HepG2 (cell line): Measurements from ENCODE around the gene DGCR8. TPM values are rescaled to one million over a fixed set of nuclear protein-coding genes. Genes with fewer than 3 reads are reported as not detected.
A peak's percentile ranks its signal among the peaks of the same experiment; 100 is the strongest.

Experiments used
- ATAC-seq: fragments of 200-7000 bp; cut with Tn5 transposase; 3 replicates; pipeline ENCODE4 v1.9.1; 2020; ENCODE audit warnings: mild to moderate bottlenecking, moderate library complexity
- BruUV-seq: library from RNA; stranded (reverse); fragments of 400-500 nt; replicated peaks from 2 replicates; lab custom pipeline; 2021; lab: Mats Ljungman, UMichigan
- CTCF ChIA-PET: fragments of 300-600 bp; formaldehyde crosslinking; extraction: SDS; loops from one replicate; lab custom pipeline; 2021; ENCODE audit warnings: low total read pairs, inconsistent platforms, low intra/inter-chr PET ratio; lab: Yijun Ruan, JAX
- POLR2A ChIA-PET: fragments of 350-600 bp; sonication (Branson Sonifier 250); formaldehyde crosslinking; loops from one replicate; lab custom pipeline; 2020; ENCODE audit warnings: antibody characterized with exemption, inconsistent platforms; lab: Yijun Ruan, JAX
- DNase-seq: peaks from one replicate; pipeline ENCODE4 v3.0.0-alpha.2; 2015; ENCODE audit warnings: low spot score
- FAIRE-seq: peaks from 3 replicates; lab custom pipeline; 2011; peaks lifted over from hg19 to GRCh38; lab: Jason Lieb, UNC
- H2AFZ ChIP-seq: one replicate; pipeline ENCODE4 v1.6.1; 2011; ENCODE audit warnings: low read length, inconsistent platforms
- H3K27ac ChIP-seq: fragments of 300-600 bp; 3 replicates; pipeline ENCODE4 v1.8.0; 2011; ENCODE audit warnings: mixed run types, mild to moderate bottlenecking, mixed read lengths, low read length, inconsistent platforms; ENCODE audit not compliant: insufficient read depth; ENCODE audit errors: extremely low read length
- H3K27me3 ChIP-seq, 2 experiments: fragments of 200-600 bp in 1 of 2; 2 replicates in 1 of 2; 3 replicates in 1 of 2; pipeline versions ENCODE4 v1.6.0 to v1.8.0; 2011; ENCODE audit warnings: low read length in 2 of 2, mild to moderate bottlenecking in 2 of 2, moderate library complexity in 2 of 2, inconsistent platforms in 1 of 2; ENCODE audit not compliant: insufficient read depth in 2 of 2, control insufficient read depth in 1 of 2
- H3K36me3 ChIP-seq, 2 experiments: fragments of 200-600 bp in 1 of 2; replicated peaks in 1 of 2; 2 replicates in 1 of 2; 3 replicates in 1 of 2; pipeline versions ENCODE4 v1.5.1 to v1.8.0; 2011; ENCODE audit warnings: low read length in 2 of 2, inconsistent platforms in 1 of 2; ENCODE audit not compliant: insufficient read depth in 2 of 2, control insufficient read depth in 1 of 2
- H3K4me1 ChIP-seq: 2 replicates; pipeline ENCODE4 v1.5.1; 2012; ENCODE audit warnings: low read length, inconsistent platforms; ENCODE audit not compliant: insufficient read depth
- H3K4me2 ChIP-seq: 2 replicates; pipeline ENCODE4 v1.6.0; 2011; ENCODE audit warnings: low read depth, low read length, inconsistent platforms
- H3K4me3 ChIP-seq, 3 experiments: fragments of 200-600 bp in 1 of 3; sonication (generic), shearing (Covaris generic) in 1 of 3; replicated peaks in 1 of 3; 2 replicates each; pipeline ENCODE4 v1.5.1; 2011 to 2016; ENCODE audit warnings: low read length in 3 of 3, inconsistent platforms in 2 of 3, low read depth in 2 of 3, mild to moderate bottlenecking in 2 of 3, control low read depth in 1 of 3, mixed read lengths in 1 of 3; ENCODE audit not compliant: insufficient read depth in 1 of 3
- H3K79me2 ChIP-seq: one replicate; pipeline ENCODE4 v1.6.1; 2011; ENCODE audit warnings: low read length, inconsistent platforms; ENCODE audit not compliant: insufficient read depth
- H3K9ac ChIP-seq: 2 replicates; pipeline ENCODE4 v1.6.0; 2011; ENCODE audit warnings: mild to moderate bottlenecking, low read depth, low read length, inconsistent platforms; ENCODE audit not compliant: insufficient read depth
- H3K9me3 ChIP-seq: 2 replicates; pipeline ENCODE4 v1.5.1; 2012; ENCODE audit warnings: mild to moderate bottlenecking, low read length
- H4K20me1 ChIP-seq: 2 replicates; pipeline ENCODE4 v1.6.0; 2011; ENCODE audit warnings: inconsistent platforms, mild to moderate bottlenecking, low read length, moderate library complexity; ENCODE audit not compliant: insufficient read depth
- ARNT2 ChIP-seq: sonication (generic); formaldehyde crosslinking; IDR thresholded peaks from 2 replicates; pipeline ENCODE4 v1.8.0; 2022; ENCODE audit warnings: mild to moderate bottlenecking, low read depth, missing genetic modification reagents, moderate library complexity
- MYC ChIP-seq: sonication (generic); formaldehyde crosslinking; IDR thresholded peaks from 2 replicates; pipeline ENCODE4 v1.9.0; 2021; ENCODE audit warnings: missing genetic modification reagents, borderline replicate concordance
- WGBS: methylation state at CpG from one replicate; pipeline ENCODE4 v1.1.6; 2017; ENCODE audit warnings: low lambda C conversion rate; 5-methylcytosine and 5-hydroxymethylcytosine counted together
- in situ Hi-C: cut with HindIII; loops from 2 replicates; pipeline ENCODE4 v1.10.0; 2017; ENCODE audit warnings: low pct_unique_long_range_greater_than_20kb; ENCODE audit not compliant: extremely low pct_ligation_motif_present
- intact Hi-C: fragments of 100-400 bp; cut with micrococcal nuclease; formaldehyde crosslinking; loops from one replicate; pipeline ENCODE4 v1.10.0; 2022; ENCODE audit not compliant: unreplicated experiment
- polyA plus RNA-seq, 8 experiments: library from polyadenylated mRNA; depleted of rRNA in 3 of 8; stranded (reverse) in 7 of 8; unstranded in 1 of 8; fragments of >200 nt; fragmentation: Illumina TruSeq in 4 of 8; extraction: Trizol in 4 of 8; gene quantifications; 2 replicates each; pipeline versions ENCODE4 v1.2.1 to v1.2.3, GENCODE V29; 2011 to 2016; ENCODE audit warnings: low read depth in 4 of 8, missing spikeins in 1 of 8, mixed read lengths in 1 of 8; ENCODE audit not compliant: insufficient read depth in 1 of 8
- total RNA-seq, 5 experiments: library from RNA; depleted of rRNA; stranded (reverse); fragments of >200 nt; fragmentation: Illumina TruSeq; extraction: Trizol; gene quantifications; 2 replicates each; pipeline ENCODE4 v1.2.3, GENCODE V29; 2016; ENCODE audit warnings: low read depth in 1 of 5
- TF ChIP-seq, protein P1 (sequence below): sonication (generic); formaldehyde crosslinking; IDR thresholded peaks from 2 replicates; pipeline ENCODE4 v1.4.0; 2020; ENCODE audit warnings: missing genetic modification reagents, mild to moderate bottlenecking, borderline replicate concordance
- TF ChIP-seq, protein P2 (sequence below): sonication (generic); formaldehyde crosslinking; IDR thresholded peaks from 2 replicates; pipeline ENCODE4 v1.4.0; 2020; ENCODE audit warnings: missing genetic modification reagents
- TF ChIP-seq, protein P3 (sequence below): sonication (generic); formaldehyde crosslinking; IDR thresholded peaks from one replicate; pipeline ENCODE4 v1.5.1; 2020; ENCODE audit warnings: mild to moderate bottlenecking, missing genetic modification reagents; ENCODE audit errors: not compliant biosample characterization

The DGCR8 gene
- total and polyA plus RNA-seq, 2 of the 13 experiments (the other 11 are each of a cell fraction or from before 2014, with no cell fraction given), result 10.2 to 23.2 TPM

DNA sequence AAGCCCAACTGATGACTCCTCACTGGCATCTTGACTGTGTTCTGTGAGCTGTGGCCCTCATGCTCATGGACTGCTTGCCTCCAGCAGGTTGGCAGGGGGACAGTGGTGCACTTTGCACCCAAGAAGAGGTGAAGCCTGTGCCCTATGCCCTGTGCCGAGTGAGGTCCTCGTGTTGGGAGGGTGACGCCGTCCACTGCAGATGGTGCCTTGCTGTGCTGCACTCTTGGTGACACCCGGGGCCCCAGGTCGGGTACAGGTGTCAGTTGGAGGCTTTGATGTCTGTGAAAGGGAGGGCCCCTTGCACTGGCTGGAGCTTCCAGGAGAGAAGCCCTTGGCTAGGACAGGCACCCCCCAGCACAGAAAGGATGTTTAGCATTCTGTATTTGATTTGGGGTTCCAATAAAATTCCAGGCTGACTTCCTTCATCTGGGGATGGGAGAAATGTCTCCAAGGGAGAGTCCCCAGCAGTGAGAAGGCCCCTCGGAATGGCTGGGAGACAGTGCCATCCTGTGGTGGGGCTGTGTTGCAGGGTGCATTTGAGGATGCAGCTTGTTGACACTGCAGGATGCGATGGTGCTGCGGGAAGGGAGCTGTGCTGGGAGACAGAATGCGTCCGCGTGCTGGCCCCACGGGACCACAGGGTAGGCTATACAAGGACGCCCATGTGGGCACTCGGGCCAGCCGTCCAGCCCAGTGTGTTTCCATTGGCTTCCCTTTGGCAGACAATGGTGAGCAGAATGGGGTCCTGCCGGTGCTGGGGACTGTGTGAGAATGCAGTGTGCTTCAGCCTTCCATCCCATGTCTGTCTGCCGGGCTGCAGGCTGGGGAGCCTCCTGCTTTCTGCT, 49.1 kb downstream of the DGCR8 start:
- ChIA-PET POLR2A (interaction anchor here (1.3 to 2.1 kb wide), 3 partner anchors 9 to 15 kb away, joined by 3 to 15 read pairs (median 5); partner anchors contain the start of gene TRMT2A), CTCF (interaction anchor here (0.8 kb wide), 1 partner anchor 159 kb away, joined by 4 read pairs; no protein-coding TSS in a partner anchor)
- intact Hi-C loops (loop anchor here (1.0 kb wide), 1 partner anchor 12 kb away; the partner anchor contains the start of gene TRMT2A), in situ Hi-C loops (no loop called here)
- Histone ChIP-seq H3K36me3 (peaks cover 12 to 35% of the 10 kb centered on the region in 2 experiments), H3K79me2 (peaks cover 7% of the 10 kb centered on the region), H3K9me3 (no peaks in the 10 kb centered on the region), H3K27ac (peak overlapping the region; percentile 61), H4K20me1 (peaks cover 5% of the 10 kb centered on the region; the same call in 1 of the 2 replicates), H3K4me1 (peaks cover 45% of the 10 kb centered on the region), H3K4me3 (peak overlapping the region in 1 of 3 experiments; percentile 51; a peak in 1 of 6 replicates), H3K27me3 (no peaks in the 10 kb centered on the region), H2AFZ (no peak overlapping the region), H3K4me2 (peak overlapping the region; percentile 88), H3K9ac (peak overlapping the region; percentile 28; the same call in 1 of the 2 replicates)
- BruUV-seq, result no TSS peak
- ATAC-seq, result peak; percentile 56
- WGBS, result 0% methylated on average over 3 of the region's 18 CpGs
- peak; percentile 18 for FAIRE-seq
- peak; percentile 49 for DNase-seq
- TF ChIP-seq MYC (CRISPR knock-in tag) (peak; percentile 50; the same call in 1 of the 2 replicates), ARNT2 (CRISPR knock-in tag) (no peak)
- TF ChIP-seq, protein P1, sequence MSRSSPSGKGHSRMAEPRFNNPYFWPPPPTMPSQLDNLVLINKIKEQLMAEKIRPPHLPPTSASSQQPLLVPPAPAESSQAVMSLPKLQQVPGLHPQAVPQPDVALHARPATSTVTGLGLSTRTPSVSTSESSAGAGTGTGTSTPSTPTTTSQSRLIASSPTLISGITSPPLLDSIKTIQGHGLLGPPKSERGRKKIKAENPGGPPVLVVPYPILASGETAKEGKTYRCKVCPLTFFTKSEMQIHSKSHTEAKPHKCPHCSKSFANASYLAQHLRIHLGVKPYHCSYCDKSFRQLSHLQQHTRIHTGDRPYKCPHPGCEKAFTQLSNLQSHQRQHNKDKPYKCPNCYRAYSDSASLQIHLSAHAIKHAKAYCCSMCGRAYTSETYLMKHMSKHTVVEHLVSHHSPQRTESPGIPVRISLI, result 0 out of 2 replicates have a peak, but pooled peaks have one; percentile 17
- TF ChIP-seq, protein P2, sequence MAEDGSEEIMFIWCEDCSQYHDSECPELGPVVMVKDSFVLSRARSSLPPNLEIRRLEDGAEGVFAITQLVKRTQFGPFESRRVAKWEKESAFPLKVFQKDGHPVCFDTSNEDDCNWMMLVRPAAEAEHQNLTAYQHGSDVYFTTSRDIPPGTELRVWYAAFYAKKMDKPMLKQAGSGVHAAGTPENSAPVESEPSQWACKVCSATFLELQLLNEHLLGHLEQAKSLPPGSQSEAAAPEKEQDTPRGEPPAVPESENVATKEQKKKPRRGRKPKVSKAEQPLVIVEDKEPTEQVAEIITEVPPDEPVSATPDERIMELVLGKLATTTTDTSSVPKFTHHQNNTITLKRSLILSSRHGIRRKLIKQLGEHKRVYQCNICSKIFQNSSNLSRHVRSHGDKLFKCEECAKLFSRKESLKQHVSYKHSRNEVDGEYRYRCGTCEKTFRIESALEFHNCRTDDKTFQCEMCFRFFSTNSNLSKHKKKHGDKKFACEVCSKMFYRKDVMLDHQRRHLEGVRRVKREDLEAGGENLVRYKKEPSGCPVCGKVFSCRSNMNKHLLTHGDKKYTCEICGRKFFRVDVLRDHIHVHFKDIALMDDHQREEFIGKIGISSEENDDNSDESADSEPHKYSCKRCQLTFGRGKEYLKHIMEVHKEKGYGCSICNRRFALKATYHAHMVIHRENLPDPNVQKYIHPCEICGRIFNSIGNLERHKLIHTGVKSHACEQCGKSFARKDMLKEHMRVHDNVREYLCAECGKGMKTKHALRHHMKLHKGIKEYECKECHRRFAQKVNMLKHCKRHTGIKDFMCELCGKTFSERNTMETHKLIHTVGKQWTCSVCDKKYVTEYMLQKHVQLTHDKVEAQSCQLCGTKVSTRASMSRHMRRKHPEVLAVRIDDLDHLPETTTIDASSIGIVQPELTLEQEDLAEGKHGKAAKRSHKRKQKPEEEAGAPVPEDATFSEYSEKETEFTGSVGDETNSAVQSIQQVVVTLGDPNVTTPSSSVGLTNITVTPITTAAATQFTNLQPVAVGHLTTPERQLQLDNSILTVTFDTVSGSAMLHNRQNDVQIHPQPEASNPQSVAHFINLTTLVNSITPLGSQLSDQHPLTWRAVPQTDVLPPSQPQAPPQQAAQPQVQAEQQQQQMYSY (CRISPR knock-in tag), result no peak
- TF ChIP-seq, protein P3, sequence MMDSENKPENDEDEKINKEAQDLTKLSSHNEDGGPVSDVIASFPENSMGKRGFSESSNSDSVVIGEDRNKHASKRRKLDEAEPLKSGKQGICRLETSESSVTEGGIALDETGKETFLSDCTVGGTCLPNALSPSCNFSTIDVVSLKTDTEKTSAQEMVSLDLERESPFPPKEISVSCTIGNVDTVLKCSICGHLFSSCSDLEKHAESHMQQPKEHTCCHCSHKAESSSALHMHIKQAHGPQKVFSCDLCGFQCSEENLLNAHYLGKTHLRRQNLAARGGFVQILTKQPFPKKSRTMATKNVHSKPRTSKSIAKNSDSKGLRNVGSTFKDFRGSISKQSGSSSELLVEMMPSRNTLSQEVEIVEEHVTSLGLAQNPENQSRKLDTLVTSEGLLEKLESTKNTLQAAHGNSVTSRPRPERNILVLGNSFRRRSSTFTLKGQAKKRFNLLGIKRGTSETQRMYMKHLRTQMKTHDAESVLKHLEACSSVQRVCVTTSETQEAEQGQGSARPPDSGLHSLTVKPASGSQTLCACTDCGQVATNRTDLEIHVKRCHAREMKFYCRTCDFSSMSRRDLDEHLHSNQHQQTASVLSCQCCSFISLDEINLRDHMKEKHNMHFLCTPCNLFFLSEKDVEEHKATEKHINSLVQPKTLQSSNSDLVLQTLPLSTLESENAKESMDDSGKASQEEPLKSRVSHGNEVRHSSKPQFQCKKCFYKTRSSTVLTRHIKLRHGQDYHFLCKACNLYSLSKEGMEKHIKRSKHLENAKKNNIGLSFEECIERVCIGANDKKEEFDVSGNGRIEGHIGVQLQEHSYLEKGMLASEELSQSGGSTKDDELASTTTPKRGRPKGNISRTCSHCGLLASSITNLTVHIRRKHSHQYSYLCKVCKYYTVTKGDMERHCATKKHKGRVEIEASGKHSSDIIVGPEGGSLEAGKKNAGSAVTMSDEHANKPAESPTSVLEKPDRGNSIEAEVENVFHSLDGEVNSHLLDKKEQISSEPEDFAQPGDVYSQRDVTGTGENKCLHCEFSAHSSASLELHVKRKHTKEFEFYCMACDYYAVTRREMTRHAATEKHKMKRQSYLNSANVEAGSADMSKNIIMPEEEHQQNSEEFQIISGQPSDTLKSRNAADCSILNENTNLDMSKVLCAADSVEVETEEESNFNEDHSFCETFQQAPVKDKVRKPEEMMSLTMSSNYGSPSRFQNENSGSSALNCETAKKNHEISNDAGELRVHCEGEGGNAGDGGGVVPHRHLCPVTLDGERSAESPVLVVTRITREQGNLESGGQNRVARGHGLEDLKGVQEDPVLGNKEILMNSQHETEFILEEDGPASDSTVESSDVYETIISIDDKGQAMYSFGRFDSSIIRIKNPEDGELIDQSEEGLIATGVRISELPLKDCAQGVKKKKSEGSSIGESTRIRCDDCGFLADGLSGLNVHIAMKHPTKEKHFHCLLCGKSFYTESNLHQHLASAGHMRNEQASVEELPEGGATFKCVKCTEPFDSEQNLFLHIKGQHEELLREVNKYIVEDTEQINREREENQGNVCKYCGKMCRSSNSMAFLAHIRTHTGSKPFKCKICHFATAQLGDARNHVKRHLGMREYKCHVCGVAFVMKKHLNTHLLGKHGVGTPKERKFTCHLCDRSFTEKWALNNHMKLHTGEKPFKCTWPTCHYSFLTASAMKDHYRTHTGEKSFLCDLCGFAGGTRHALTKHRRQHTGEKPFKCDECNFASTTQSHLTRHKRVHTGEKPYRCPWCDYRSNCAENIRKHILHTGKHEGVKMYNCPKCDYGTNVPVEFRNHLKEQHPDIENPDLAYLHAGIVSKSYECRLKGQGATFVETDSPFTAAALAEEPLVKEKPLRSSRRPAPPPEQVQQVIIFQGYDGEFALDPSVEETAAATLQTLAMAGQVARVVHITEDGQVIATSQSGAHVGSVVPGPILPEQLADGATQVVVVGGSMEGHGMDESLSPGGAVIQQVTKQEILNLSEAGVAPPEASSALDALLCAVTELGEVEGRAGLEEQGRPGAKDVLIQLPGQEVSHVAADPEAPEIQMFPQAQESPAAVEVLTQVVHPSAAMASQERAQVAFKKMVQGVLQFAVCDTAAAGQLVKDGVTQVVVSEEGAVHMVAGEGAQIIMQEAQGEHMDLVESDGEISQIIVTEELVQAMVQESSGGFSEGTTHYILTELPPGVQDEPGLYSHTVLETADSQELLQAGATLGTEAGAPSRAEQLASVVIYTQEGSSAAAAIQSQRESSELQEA (CRISPR knock-in tag), result no peak
